HEK293 (cell line): ENCODE measurements around the gene SLC25A14.

Source experiments
- CTCF ChIA-PET: fragments of 350-600 bp; formaldehyde crosslinking; extraction: SDS; loops from one replicate; lab custom pipeline; 2021; ENCODE audit warnings: antibody characterized with exemption; lab: Yijun Ruan, JAX
- POLR2A ChIA-PET: fragments of 300-600 bp; formaldehyde crosslinking; extraction: SDS; loops from one replicate; lab custom pipeline; 2020; ENCODE audit warnings: antibody characterized with exemption, inconsistent platforms; lab: Yijun Ruan, JAX
- H3K27ac ChIP-seq: fragments of 200-500 bp; sonication (Bioruptor generic); 2 replicates; pipeline ENCODE4 v1.5.1; 2014; ENCODE audit warnings: low read depth, low read length, control low read depth, inconsistent platforms; ENCODE audit errors: extremely low read depth
- H3K36me3 ChIP-seq, 2 experiments: fragments of 200-500 bp in 1 of 2; sonication (Bioruptor generic) in 1 of 2; 1 replicate in 1 of 2; 2 replicates in 1 of 2; pipeline ENCODE4 v1.5.1; 2014 to 2017; ENCODE audit warnings: inconsistent platforms in 2 of 2, low read length in 2 of 2; ENCODE audit not compliant: control insufficient read depth in 2 of 2, insufficient read depth in 1 of 2
- H3K4me1 ChIP-seq: fragments of 200-500 bp; sonication (Bioruptor generic); 2 replicates; pipeline ENCODE4 v1.5.1; 2014; ENCODE audit warnings: mild to moderate bottlenecking, low read length, inconsistent platforms; ENCODE audit not compliant: control insufficient read depth, insufficient read depth
- H3K4me3 ChIP-seq: 2 replicates; pipeline ENCODE4 v1.5.1; 2011; ENCODE audit warnings: low read depth, mild to moderate bottlenecking, control low read depth, low read length, moderate library complexity
- H3K9me3 ChIP-seq: fragments of 200-500 bp; sonication (Bioruptor generic); 2 replicates; pipeline ENCODE4 v1.5.1; 2014; ENCODE audit warnings: low read depth, low read length, inconsistent platforms; ENCODE audit not compliant: control insufficient read depth, insufficient read depth
- AEBP2 ChIP-seq: fragments of 450-650 bp; formaldehyde crosslinking; IDR thresholded peaks from 2 replicates; pipeline ENCODE4 v1.5.1; 2016; ENCODE audit warnings: missing biosample characterization, missing genetic modification characterization, borderline replicate concordance
- CTCF ChIP-seq: fragments of 450-650 bp; formaldehyde crosslinking; IDR thresholded peaks from 2 replicates; pipeline ENCODE4 v1.5.1; 2016; ENCODE audit warnings: missing biosample characterization, missing genetic modification characterization
- SP7 ChIP-seq: fragments of 450-650 bp; formaldehyde crosslinking; IDR thresholded peaks from 2 replicates; pipeline ENCODE4 v1.5.1; 2016; ENCODE audit warnings: missing biosample characterization, missing genetic modification characterization
- ZBTB17 ChIP-seq: fragments of 450-650 bp; formaldehyde crosslinking; IDR thresholded peaks from 2 replicates; pipeline ENCODE4 v1.5.1; 2016; ENCODE audit warnings: missing biosample characterization, missing genetic modification characterization
- ZBTB48 ChIP-seq: fragments of 450-650 bp; formaldehyde crosslinking; IDR thresholded peaks from 2 replicates; pipeline ENCODE4 v1.5.1; 2016; ENCODE audit warnings: missing biosample characterization, missing genetic modification characterization
- ZBTB6 ChIP-seq: fragments of 450-650 bp; formaldehyde crosslinking; IDR thresholded peaks from 2 replicates; pipeline ENCODE4 v1.5.1; 2017; ENCODE audit warnings: missing biosample characterization, missing genetic modification characterization
- ZFP69B ChIP-seq: fragments of 450-650 bp; formaldehyde crosslinking; IDR thresholded peaks from 2 replicates; pipeline ENCODE4 v1.5.1; 2016; ENCODE audit warnings: missing biosample characterization, missing genetic modification characterization
- ZIC2 ChIP-seq: fragments of 450-650 bp; formaldehyde crosslinking; IDR thresholded peaks from 2 replicates; pipeline ENCODE4 v1.5.1; 2016; ENCODE audit warnings: missing biosample characterization, missing genetic modification characterization
- ZNF2 ChIP-seq: fragments of 450-650 bp; formaldehyde crosslinking; IDR thresholded peaks from 2 replicates; pipeline ENCODE4 v1.5.1; 2016; ENCODE audit warnings: missing biosample characterization, missing genetic modification characterization
- ZNF211 ChIP-seq: fragments of 450-650 bp; formaldehyde crosslinking; IDR thresholded peaks from 2 replicates; pipeline ENCODE4 v1.5.1; 2016; ENCODE audit warnings: low read depth, missing biosample characterization, missing genetic modification characterization
- ZNF221 ChIP-seq: fragments of 450-650 bp; formaldehyde crosslinking; IDR thresholded peaks from 2 replicates; pipeline ENCODE4 v1.5.1; 2017; ENCODE audit warnings: missing biosample characterization, missing genetic modification characterization, borderline replicate concordance
- ZNF239 ChIP-seq: fragments of 450-650 bp; formaldehyde crosslinking; IDR thresholded peaks from 2 replicates; pipeline ENCODE4 v1.5.1; 2016; ENCODE audit warnings: missing biosample characterization, missing genetic modification characterization
- ZNF366 ChIP-seq: fragments of 450-650 bp; formaldehyde crosslinking; conservative IDR thresholded peaks from 2 replicates; pipeline ENCODE4 v1.5.1; 2016; ENCODE audit warnings: missing biosample characterization, missing genetic modification characterization
- ZNF37A ChIP-seq: fragments of 450-650 bp; IDR thresholded peaks from 2 replicates; pipeline ENCODE4 v1.5.1; 2018; ENCODE audit warnings: missing biosample characterization, missing genetic modification characterization
- ZNF398 ChIP-seq: fragments of 450-650 bp; formaldehyde crosslinking; IDR thresholded peaks from 2 replicates; pipeline ENCODE4 v1.5.1; 2017; ENCODE audit warnings: missing biosample characterization, missing genetic modification characterization
- ZNF404 ChIP-seq: fragments of 450-650 bp; formaldehyde crosslinking; IDR thresholded peaks from 2 replicates; pipeline ENCODE4 v1.5.1; 2017; ENCODE audit warnings: missing biosample characterization, missing genetic modification characterization
- ZNF555 ChIP-seq: fragments of 450-650 bp; formaldehyde crosslinking; conservative IDR thresholded peaks from 2 replicates; pipeline ENCODE4 v1.5.1; 2017; ENCODE audit warnings: missing biosample characterization, mild to moderate bottlenecking, missing genetic modification characterization, inconsistent platforms
- ZNF580 ChIP-seq: fragments of 450-650 bp; formaldehyde crosslinking; IDR thresholded peaks from 2 replicates; pipeline ENCODE4 v1.5.1; 2016; ENCODE audit warnings: missing biosample characterization, missing genetic modification characterization
- ZNF645 ChIP-seq: fragments of 450-650 bp; formaldehyde crosslinking; IDR thresholded peaks from 2 replicates; pipeline ENCODE4; 2016; ENCODE audit warnings: missing biosample characterization, missing genetic modification characterization
- ZNF692 ChIP-seq: fragments of 450-650 bp; formaldehyde crosslinking; IDR thresholded peaks from 2 replicates; pipeline ENCODE4 v1.5.1; 2016; ENCODE audit warnings: missing biosample characterization, missing genetic modification characterization
- ZNF830 ChIP-seq: fragments of 450-650 bp; IDR thresholded peaks from 2 replicates; pipeline ENCODE4 v1.5.0; 2018; ENCODE audit warnings: missing biosample characterization, missing genetic modification characterization, low read depth, mild to moderate bottlenecking, moderate library complexity
- ZSCAN16 ChIP-seq: fragments of 450-650 bp; formaldehyde crosslinking; IDR thresholded peaks from 2 replicates; pipeline ENCODE4 v1.5.1; 2016; ENCODE audit warnings: missing biosample characterization, missing genetic modification characterization

Gene SLC25A14

GRCh38 chrX:130321550-130321949 lies 18.2 kb upstream of the SLC25A14 start:
- POLR2A ChIA-PET, result no interaction called here
- H3K9me3 ChIP-seq, result no peaks in the 10 kb centered on the region
- H3K4me3 ChIP-seq, result no peak overlapping the region
- TF ChIP-seq ZSCAN16 (no peak), ZNF239 (no peak), ZFP69B (tag by site-specific recombination) (no peak), ZNF398 (tag by site-specific recombination) (no peak), ZNF37A (tag by site-specific recombination) (no peak), ZNF221 (tag by site-specific recombination) (no peak), ZNF404 (tag by site-specific recombination) (no peak), ZNF366 (tag by site-specific recombination) (no peak), ZBTB6 (tag by site-specific recombination) (no peak), ZNF830 (tag by site-specific recombination) (no peak), ZNF555 (tag by site-specific recombination) (no peak), ZNF692 (tag by site-specific recombination) (no peak)
- H3K4me1 ChIP-seq, result no peaks in the 10 kb centered on the region
- CTCF ChIA-PET, result interaction anchor here (0.7 kb wide), 2 partner anchors 14 to 151 kb away, joined by 3 to 4 read pairs; no protein-coding TSS in a partner anchor
- H3K36me3 ChIP-seq, result no peaks in the 10 kb centered on the region
- H3K27ac ChIP-seq, result no peak overlapping the region

GRCh38 chrX:130330146-130330545 lies 9.6 kb upstream of the SLC25A14 start:
- TF ChIP-seq ZNF211 (tag by site-specific recombination) (no peak), ZNF645 (no peak)
- CTCF ChIA-PET, result interaction anchor here (0.5 to 1.8 kb wide), 13 partner anchors 11 to 662 kb away, joined by 3 to 8 read pairs (median 3); no protein-coding TSS in a partner anchor
- Histone ChIP-seq H3K9me3 (no peaks in the 10 kb centered on the region), H3K27ac (no peak overlapping the region), H3K4me3 (no peak overlapping the region), H3K36me3 (no peaks in the 10 kb centered on the region), H3K4me1 (no peaks in the 10 kb centered on the region)
- POLR2A ChIA-PET, result interaction anchor here (1.3 kb wide), 1 partner anchor 9 kb away, joined by 3 read pairs; the partner anchor contains the start of gene SLC25A14

- no peaks in the 10 kb centered on the region for H3K4me1 ChIP-seq
- H3K4me3 ChIP-seq, result no peak overlapping the region
- CTCF ChIA-PET, result interaction anchor here (0.5 to 1.8 kb wide), 15 partner anchors 11 to 661 kb away, joined by 3 to 8 read pairs (median 3); no protein-coding TSS in a partner anchor
- POLR2A ChIA-PET, result interaction anchor here (1.3 kb wide), 1 partner anchor 9 kb away, joined by 3 read pairs; the partner anchor contains the start of gene SLC25A14
- H3K27ac ChIP-seq, result no peak overlapping the region
- H3K9me3 ChIP-seq, result no peaks in the 10 kb centered on the region
- H3K36me3 ChIP-seq, result no peaks in the 10 kb centered on the region
- TF ChIP-seq ZIC2 (peak; percentile 17; the same call in 1 of the 2 replicates), SP7 (tag by site-specific recombination) (peak; percentile 38; the same call in 1 of the 2 replicates), ZBTB48 (tag by site-specific recombination) (peak; percentile 56; the same call in 1 of the 2 replicates), AEBP2 (no peak), CTCF (tag by site-specific recombination) (peak; percentile 80), ZNF580 (tag by site-specific recombination) (peak; percentile 52; the same call in 1 of the 2 replicates), ZNF2 (peak; percentile 83), ZNF366 (tag by site-specific recombination) (no peak; the same call in 1 of the 2 replicates), ZBTB17 (tag by site-specific recombination) (peak; percentile 69)
Measured at GRCh38 chrX:130330706-130331105, 9.0 kb upstream of the SLC25A14 start.
